HCT116 (cell line): ENCODE data around the gene MIEN1. TPM values are rescaled to one million over a fixed set of nuclear protein-coding genes. Genes with fewer than 3 reads are reported as not detected.

ENCODE experiments used
- ATAC-seq: fragments of 200-7000 bp; cut with Tn5 transposase; 2 replicates; pipeline ENCODE4 v1.9.1; 2020; ENCODE audit warnings: mild to moderate bottlenecking, moderate library complexity
- BruUV-seq: library from RNA; stranded (reverse); fragments of 400-500 nt; replicated peaks from 2 replicates; lab custom pipeline; 2021; lab: Mats Ljungman, UMichigan
- CTCF ChIA-PET: fragments of 300-600 bp; sonication (Branson Sonifier 250); formaldehyde crosslinking; loops from one replicate; lab custom pipeline; 2021; ENCODE audit warnings: antibody characterized with exemption; lab: Charles Lee
- POLR2A ChIA-PET: fragments of 300-600, 350-600 bp; sonication (Branson Sonifier 250); formaldehyde crosslinking; loops from one replicate; lab custom pipeline; 2021; ENCODE audit warnings: antibody characterized with exemption; lab: Charles Lee
- RAD21 ChIA-PET, 2 experiments: fragments of 300-600 bp; sonication (Branson Sonifier 250); formaldehyde crosslinking; loops; one replicate each; lab custom pipeline; 2023; ENCODE audit warnings: low total read pairs in 2 of 2; ENCODE audit not compliant: uncharacterized antibody in 2 of 2, unreplicated experiment in 2 of 2, low non-redundant PET in 1 of 2; lab: Charles Lee
- DNase-seq: peaks from one replicate; pipeline ENCODE4 v3.0.0-alpha.2; 2010; ENCODE audit warnings: low read depth, low spot score
- H2AFZ ChIP-seq: fragments of 200-600 bp; shearing (Covaris generic), sonication (generic); 2 replicates; pipeline ENCODE4 v1.6.1; 2017; ENCODE audit warnings: low read depth, mixed run types, mixed read lengths, antibody characterized with exemption, low read length; ENCODE audit not compliant: poor library complexity, severe bottlenecking
- H3K27ac ChIP-seq: 2 replicates; pipeline ENCODE4 v1.5.1; 2012; ENCODE audit warnings: low read depth, low read length
- H3K27me3 ChIP-seq: fragments of 200-600 bp; sonication (generic); 2 replicates; pipeline ENCODE4 v1.6.1; 2016; ENCODE audit warnings: mixed run types, low read length, mixed read lengths; ENCODE audit not compliant: insufficient read depth
- H3K36me3 ChIP-seq, 2 experiments: fragments of 200-500 bp in 1 of 2; fragments of 200-600 bp in 1 of 2; sonication (Bioruptor generic) in 1 of 2; sonication (generic) in 1 of 2; 2 replicates each; pipeline versions ENCODE4 v1.5.1 to v1.6.1; 2014 to 2016; ENCODE audit warnings: low read length in 2 of 2, inconsistent platforms in 1 of 2, mixed read lengths in 1 of 2, mixed run types in 1 of 2; ENCODE audit not compliant: insufficient read depth in 2 of 2, control insufficient read depth in 1 of 2
- H3K4me1 ChIP-seq, 2 experiments: fragments of 200-600 bp in 1 of 2; sonication (generic) in 1 of 2; 2 replicates each; pipeline versions ENCODE4 v1.5.1 to v1.6.1; 2012 to 2017; ENCODE audit warnings: low read length in 2 of 2, inconsistent platforms in 1 of 2, mild to moderate bottlenecking in 1 of 2, mixed read lengths in 1 of 2, mixed run types in 1 of 2, moderate library complexity in 1 of 2; ENCODE audit not compliant: insufficient read depth in 2 of 2, control insufficient read depth in 1 of 2
- H3K4me2 ChIP-seq: fragments of 200-600 bp; sonication (generic); 2 replicates; pipeline ENCODE4 v1.6.1; 2017; ENCODE audit warnings: mixed run types, low read length, mixed read lengths
- H3K4me3 ChIP-seq, 2 experiments: fragments of 200-600 bp in 1 of 2; sonication (generic) in 1 of 2; replicated peaks in 1 of 2; 2 replicates each; pipeline ENCODE4 v1.5.1; 2011 to 2016; ENCODE audit warnings: low read length in 2 of 2, control low read depth in 1 of 2, low read depth in 1 of 2, mild to moderate bottlenecking in 1 of 2, mixed read lengths in 1 of 2, mixed run types in 1 of 2
- H3K79me2 ChIP-seq: fragments of 200-600 bp; sonication (generic); 2 replicates; pipeline ENCODE4 v1.6.1; 2017; ENCODE audit warnings: mild to moderate bottlenecking, mixed run types, low read length, moderate library complexity, mixed read lengths; ENCODE audit not compliant: insufficient read depth
- H3K9ac ChIP-seq: fragments of 200-600 bp; sonication (generic); 2 replicates; pipeline ENCODE4 v1.6.1; 2016; ENCODE audit warnings: low read length, mixed read lengths
- H3K9me2 ChIP-seq: fragments of 200-600 bp; sonication (generic), shearing (Covaris generic); 2 replicates; pipeline ENCODE4 v1.6.1; 2017; ENCODE audit warnings: mixed run types, mild to moderate bottlenecking, moderate library complexity; ENCODE audit not compliant: insufficient read depth
- H3K9me3 ChIP-seq, 2 experiments: fragments of 200-500 bp in 1 of 2; fragments of 200-600 bp in 1 of 2; sonication (Bioruptor generic) in 1 of 2; sonication (generic) in 1 of 2; 2 replicates each; pipeline ENCODE4 v1.6.1; 2014 to 2017; ENCODE audit warnings: low read length in 2 of 2, mixed read lengths in 2 of 2, inconsistent platforms in 1 of 2, low read depth in 1 of 2, mild to moderate bottlenecking in 1 of 2, mixed run types in 1 of 2, moderate library complexity in 1 of 2; ENCODE audit not compliant: control insufficient read depth in 1 of 2, insufficient read depth in 1 of 2
- H4K20me1 ChIP-seq: fragments of 200-600 bp; sonication (generic), shearing (Covaris generic); 2 replicates; pipeline ENCODE4 v1.6.1; 2017; ENCODE audit warnings: mixed run types, mild to moderate bottlenecking, moderate library complexity; ENCODE audit not compliant: insufficient read depth
- ATF3 ChIP-seq: IDR thresholded peaks from 2 replicates; pipeline ENCODE4 v1.6.1; 2012
- CEBPB ChIP-seq: IDR thresholded peaks from 2 replicates; pipeline ENCODE4 v1.6.1; 2012; ENCODE audit warnings: low read depth
- CTCF ChIP-seq, 3 experiments: fragments of 200-600 bp in 1 of 3; sonication (generic) in 1 of 3; IDR thresholded peaks in 2 of 3; conservative IDR thresholded peaks in 1 of 3; 2 replicates each; pipeline ENCODE4 v1.5.1; 2012 to 2017; ENCODE audit warnings: low read depth in 2 of 3, low read length in 2 of 3, antibody characterized with exemption in 1 of 3, borderline replicate concordance in 1 of 3, control low read depth in 1 of 3, mild to moderate bottlenecking in 1 of 3, mixed read lengths in 1 of 3, mixed run types in 1 of 3, moderate library complexity in 1 of 3; ENCODE audit not compliant: insufficient read depth in 1 of 3
- ELF1 ChIP-seq: IDR thresholded peaks from 2 replicates; pipeline ENCODE4 v1.6.1; 2012; ENCODE audit warnings: low read depth, borderline replicate concordance
- EZH2 ChIP-seq: fragments of 200-600 bp; sonication (generic); IDR thresholded peaks from 2 replicates; pipeline ENCODE4 v1.6.1; 2017; ENCODE audit warnings: antibody characterized with exemption, mixed run types
- FOSL1 ChIP-seq: IDR thresholded peaks from 2 replicates; pipeline ENCODE4 v1.6.1; 2012; ENCODE audit warnings: low read depth
- JUND ChIP-seq: IDR thresholded peaks from 2 replicates; pipeline ENCODE4 v1.6.1; 2012
- MAX ChIP-seq: IDR thresholded peaks from 2 replicates; pipeline ENCODE4 v1.6.1; 2012
- POLR2A ChIP-seq: IDR thresholded peaks from 2 replicates; pipeline ENCODE4 v1.7.0; 2011; ENCODE audit warnings: borderline replicate concordance; ENCODE audit not compliant: insufficient read depth, insufficient read length; ENCODE audit errors: extremely low read depth
- RAD21 ChIP-seq: IDR thresholded peaks from 2 replicates; pipeline ENCODE4 v1.6.1; 2012; ENCODE audit warnings: low read depth, mild to moderate bottlenecking
- REST ChIP-seq: IDR thresholded peaks from 2 replicates; pipeline ENCODE4 v1.6.1; 2012; ENCODE audit warnings: low read depth
- SIN3A ChIP-seq: IDR thresholded peaks from 2 replicates; pipeline ENCODE4 v1.6.1; 2012; ENCODE audit warnings: low read depth
- YY1 ChIP-seq: IDR thresholded peaks from 2 replicates; pipeline ENCODE4 v1.6.1; 2011; ENCODE audit warnings: low read length, low read depth, moderate library complexity, mild to moderate bottlenecking; ENCODE audit not compliant: insufficient replicate concordance; ENCODE audit errors: extremely low read depth
- intact Hi-C: fragments of 100-400 bp; cut with micrococcal nuclease; formaldehyde crosslinking; loops from 2 replicates; pipeline ENCODE4 v1.10.0; 2022
- total RNA-seq: library from RNA; stranded (reverse); gene quantifications from one replicate; pipeline ENCODE4 v1.2.1, GENCODE V29; 2021; ENCODE audit not compliant: unreplicated experiment

The MIEN1 gene
- total RNA-seq, 1 experiment from 2014 or later = 73.9 TPM

GRCh38 chr17:39738983-39739884 is 8.9 kb upstream of the MIEN1 start (continued):
- no peak for TF ChIP-seq REST
- TF ChIP-seq CEBPB = no peak
- TF ChIP-seq MAX = peak; percentile 83; the same call in 1 of the 2 replicates
- peak; percentile 87; the same call in 1 of the 2 replicates for TF ChIP-seq SIN3A
- TF ChIP-seq ATF3 = no peak

- no peaks in the 10 kb centered on the region for H4K20me1 ChIP-seq
- DNase-seq = no peak
- peak; percentile 40 for ATAC-seq
- intact Hi-C loops = loop anchor here (5.0 to 10.0 kb wide), 2 partner anchors 116 to 216 kb away; no protein-coding TSS in a partner anchor
- H3K9me3 ChIP-seq = no peaks in the 10 kb centered on the region
- H3K36me3 ChIP-seq = peaks cover 5 to 8% of the 10 kb centered on the region in 2 experiments; a peak in 1 of 4 replicates
- ChIA-PET CTCF (interaction anchor here (1.9 to 2.3 kb wide), 2 partner anchors 8 to 117 kb away, joined by 5 to 16 read pairs; partner anchors contain the start of gene MIEN1), POLR2A (interaction anchor here (0.7 to 1.0 kb wide), 3 partner anchors 9 to 50 kb away, joined by 5 to 6 read pairs (median 6); partner anchors contain the start of gene ERBB2), RAD21 (no interaction called here)
- BruUV-seq = no TSS peak
- no peaks in the 10 kb centered on the region for H3K9me2 ChIP-seq
- H2AFZ ChIP-seq = peak overlapping the region; percentile 67
- peak overlapping the region; percentile 77 for H3K9ac ChIP-seq
- no peaks in the 10 kb centered on the region for H3K27me3 ChIP-seq
- H3K4me1 ChIP-seq = peaks cover 34 to 59% of the 10 kb centered on the region in 2 experiments
- peak overlapping the region; percentile 69 to 84 for H3K4me3 ChIP-seq
- H3K27ac ChIP-seq = peak overlapping the region; percentile 92
- H3K4me2 ChIP-seq = peak overlapping the region; percentile 100
- H3K79me2 ChIP-seq = peaks cover 22% of the 10 kb centered on the region; the same call in 1 of the 2 replicates
- TF ChIP-seq CTCF (IDR thresholded peaks at IDR 0.05 in 2 of 3, conservative IDR thresholded peaks at IDR 0.05 in 1 of 3; ENCODE audit: borderline replicate concordance in 1 of 3, insufficient read depth in 1 of 3, low read depth in 2 of 3, low read length in 2 of 3) = no peak
- TF ChIP-seq POLR2A = no peak
- no peak for TF ChIP-seq YY1
- no peak for TF ChIP-seq FOSL1
- no peak for TF ChIP-seq ELF1
- no peak for TF ChIP-seq JUND
- TF ChIP-seq EZH2 = no peak
- TF ChIP-seq CEBPB = no peak
- no peak for TF ChIP-seq REST
- no peak for TF ChIP-seq RAD21
These were observed 8.2 kb upstream of the MIEN1 start for GRCh38 chr17:39738568-39738901.
